GM21360 (cell line): Measurements from ENCODE around the gene CD80.

Source experiments
- ATAC-seq: cut with Tn5 transposase; IDR thresholded peaks from one replicate; pipeline ENCODE4 v1.9.1; 2021; ENCODE audit warnings: mild to moderate bottlenecking, moderate library complexity; ENCODE audit not compliant: unreplicated experiment

CD80 gene

GRCh38 chr3:119550192-119550910 lies 9.1 kb downstream of the CD80 start:
- peak; percentile 27 for ATAC-seq

- ATAC-seq: no peak
Measured at GRCh38 chr3:119548341-119548740, 11.1 kb downstream of the CD80 start.

- ATAC-seq: no peak
Measured at GRCh38 chr3:119547227-119547626, 12.2 kb downstream of the CD80 start.

- ATAC-seq: no peak
Measured at GRCh38 chr3:119543147-119543546, 16.3 kb downstream of the CD80 start.

- no peak for ATAC-seq
Measured at GRCh38 chr3:119542168-119542767, 17.1 kb downstream of the CD80 start.

- ATAC-seq: no peak
Measured at GRCh38 chr3:119541547-119541946, 17.9 kb downstream of the CD80 start.

GRCh38 chr3:119538772-119539171 lies 20.6 kb downstream of the CD80 start:
- no peak for ATAC-seq

- no peak for ATAC-seq
Measured at GRCh38 chr3:119536757-119537156, 22.7 kb downstream of the CD80 start.

GRCh38 chr3:119534296-119534695 lies 25.1 kb downstream of the CD80 start:
- no peak for ATAC-seq

GRCh38 chr3:119531151-119531550 lies 28.3 kb downstream of the CD80 start:
- ATAC-seq: no peak

- ATAC-seq: no peak
Measured at GRCh38 chr3:119530456-119530855, 29.0 kb downstream of the CD80 start.

GRCh38 chr3:119529883-119530282 lies 29.5 kb downstream of the CD80 start:
- no peak for ATAC-seq

- no peak for ATAC-seq
Measured at GRCh38 chr3:119527714-119528113, 31.7 kb downstream of the CD80 start.

- ATAC-seq: no peak
Measured at GRCh38 chr3:119524931-119525662, 34.3 kb downstream of the CD80 start.

GRCh38 chr3:119518026-119518425 lies 41.4 kb downstream of the CD80 start:
- no peak for ATAC-seq

GRCh38 chr3:119517112-119517511 lies 42.3 kb downstream of the CD80 start:
- ATAC-seq: no peak

GRCh38 chr3:119514637-119515036 lies 44.8 kb downstream of the CD80 start:
- no peak for ATAC-seq

- ATAC-seq: no peak
Measured at GRCh38 chr3:119510690-119511089, 48.7 kb downstream of the CD80 start.

GRCh38 chr3:119508172-119508845 lies 51.1 kb downstream of the CD80 start:
- ATAC-seq: no peak

- ATAC-seq: no peak
Measured at GRCh38 chr3:119507404-119507803, 52.0 kb downstream of the CD80 start.

- no peak for ATAC-seq
Measured at GRCh38 chr3:119506631-119507030, 52.8 kb downstream of the CD80 start.
